Measurements from ENCODE around the gene DBNL.

- TF ChIP-seq POLR2A (IDR thresholded peaks at IDR 0.05) = no peak
- TF ChIP-seq CTCF (IDR thresholded peaks at IDR 0.05) = no peak
Observed at GRCh38 chr7:44076101-44076895, 31.8 kb downstream of the DBNL start.
